ENCODE results near the gene HES2. TPM values are rescaled to one million over a fixed set of nuclear protein-coding genes. Genes with fewer than 3 reads are reported as not detected.

Gene HES2
- total and polyA plus RNA-seq, 9 of the 15 experiments (the other 6 are each of a cell fraction or from before 2014, with no cell fraction given): 0.05 to 0.18 (median 0.07) TPM; not detected in 4

DNA sequence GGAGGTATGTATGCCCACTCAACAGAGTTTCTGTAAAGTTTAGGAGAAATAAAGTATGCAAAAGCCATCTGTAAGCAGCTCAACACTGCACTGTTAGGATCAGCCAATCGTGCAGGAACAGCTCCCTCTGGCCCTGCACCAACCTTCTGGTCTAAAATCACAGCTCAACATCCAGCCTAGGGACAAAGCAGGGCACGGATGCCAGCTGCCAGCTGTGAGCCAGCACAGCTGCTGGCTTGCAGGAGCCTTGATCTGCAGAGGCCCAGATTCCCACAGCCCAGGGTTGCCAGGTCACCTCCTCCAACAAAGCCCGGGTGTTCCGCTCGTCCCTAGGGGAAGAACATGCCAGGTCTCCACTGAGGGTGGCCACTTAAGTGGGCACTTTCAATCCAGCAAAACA lies 34.8 kb downstream of the HES2 start:
- DNase-seq (ENCODE audit: extremely low read depth in 1 of 4, low spot score in 3 of 4) (no peak), ATAC-seq (no peak), FAIRE-seq (no peak)
- Histone ChIP-seq H3K27ac (ENCODE audit: extremely low read depth, low read depth, low read length) (no peak overlapping the region), H3K36me3 (ENCODE audit: control insufficient read depth, insufficient read depth, low read length) (no peaks in the 10 kb centered on the region), H3K9me1 (ENCODE audit: control insufficient read depth, insufficient read depth, low read length) (no peaks in the 10 kb centered on the region), H3K27me3 (ENCODE audit: control insufficient read depth in 2 of 2, insufficient read depth in 2 of 2, low read length in 2 of 2) (no peaks in the 10 kb centered on the region), H3K79me2 (ENCODE audit: control insufficient read depth, insufficient read depth, low read length) (peaks cover 11% of the 10 kb centered on the region; the same call in 2 of the 3 replicates), H3K4me1 (replicated peaks in 1 of 2; ENCODE audit: control insufficient read depth in 2 of 2, insufficient read depth in 2 of 2, low read length in 2 of 2) (peaks cover 4 to 12% of the 10 kb centered on the region in 2 experiments; a peak in 2 of 5 replicates), H3K9ac (ENCODE audit: insufficient read depth in 1 of 2, low read depth in 2 of 2, low read length in 2 of 2) (no peak overlapping the region), H3K4me2 (ENCODE audit: insufficient read depth, low read length) (no peak overlapping the region), H2AFZ (ENCODE audit: low read depth, low read length) (no peak overlapping the region), H3K9me3 (replicated peaks; ENCODE audit: control insufficient read depth, insufficient read depth, low read depth, low read length) (no peaks in the 10 kb centered on the region; the same call in none of the 2 replicates), H3K4me3 (no peak overlapping the region), H4K20me1 (replicated peaks; ENCODE audit: control insufficient read depth, insufficient read depth, low read length) (no peaks in the 10 kb centered on the region; the same call in 1 of the 2 replicates)
- TF ChIP-seq GTF2A2 (tag; IDR thresholded peaks at IDR 0.05): no peak
- TF ChIP-seq PRMT5 (CRISPR knock-in tag; IDR thresholded peaks at IDR 0.05): no peak
- TF ChIP-seq HNRNPH1 (optimal IDR thresholded peaks at IDR 0.05; ENCODE audit: low read depth, low read length): no peak
- no peak for TF ChIP-seq PTBP1 (IDR thresholded peaks at IDR 0.05; ENCODE audit: low read depth, low read length)
- no peak for TF ChIP-seq C11orf30 (IDR thresholded peaks at IDR 0.05; ENCODE audit: low read depth)
- no peak for TF ChIP-seq ZBTB17 (CRISPR knock-in tag; IDR thresholded peaks at IDR 0.05)
- no peak for TF ChIP-seq NRF1 (conservative IDR thresholded peaks at IDR 0.05 in 1 of 2, IDR thresholded peaks at IDR 0.05 in 1 of 2)
- TF ChIP-seq HNRNPL (IDR thresholded peaks at IDR 0.05; ENCODE audit: low read depth, low read length): no peak
- in situ Hi-C loops (cut with MboI): no loop called here
- POLR2A ChIA-PET: interaction anchor here (1.2 to 1.9 kb wide), 2 partner anchors 9 to 18 kb away, joined by 3 to 18 read pairs; partner anchors contain the start of gene ACOT7
- no TSS peak for BruUV-seq (replicated peaks)
- CTCF ChIA-PET (ENCODE audit: low intra/inter-chr PET ratio): no interaction called here
- intact Hi-C loops (cut with micrococcal nuclease): no loop called here
- WGBS (ENCODE audit: insufficient coverage, low coverage, missing lambda C conversion rate): 81% methylated on average over 5 of the region's 5 CpGs

Measured in K562 (cell line).